ENCODE measurements around the gene GPR162. TPM values are rescaled to one million over a fixed set of nuclear protein-coding genes. Genes with fewer than 3 reads are reported as not detected.

Gene GPR162
- total RNA-seq (under 1 TPM in 1 of 2 donors, not detected in 1; 0.63 TPM), total RNA-seq (0 to 0.12 reads per million in 2 donors)

- H3K9me3 ChIP-seq (ENCODE audit: control insufficient read depth, low read length, poor library complexity, severe bottlenecking): no peaks in the 10 kb centered on the region
- Mint-ChIP-seq H3K4me3 (peak within 1 kb of the TSS; percentile 83), H3K27ac (no peak within 1 kb of the TSS), H3K36me3 (ENCODE audit: low read depth) (peaks cover 14% of the 10 kb centered on the region), H3K4me1 (peaks cover 24% of the 10 kb centered on the region), H3K27me3 (peaks cover 23% of the 10 kb centered on the region)
- DNase-seq (no peak), ATAC-seq (no peak)
Observed at GRCh38 chr12:6821591-6822425, at the start of gene GPR162. TSS of gene GPR162 (plus strand) at chr12:6821821. CDS start at chr12:6823899, 2,078 bp downstream.

DNA sequence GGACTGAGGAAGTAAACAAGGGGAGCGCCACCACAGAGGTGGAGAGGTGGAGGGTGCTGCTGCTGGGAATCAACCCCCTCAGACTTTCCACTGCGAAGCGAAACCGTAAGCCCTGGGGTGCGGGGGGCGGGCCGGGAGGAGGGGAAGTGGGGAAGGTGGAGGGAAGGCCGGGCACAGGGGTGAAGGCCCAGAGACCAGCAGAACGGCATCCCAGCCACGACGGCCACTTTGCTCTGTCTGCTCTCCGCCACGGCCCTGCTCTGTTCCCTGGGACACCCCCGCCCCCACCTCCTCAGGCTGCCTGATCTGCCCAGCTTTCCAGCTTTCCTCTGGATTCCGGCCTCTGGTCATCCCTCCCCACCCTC lies 49.3 kb upstream of the GPR162 start, which contains the start of gene LAG3:
TSS of gene LAG3 (plus strand) at position 190 of the 365 bp plus-strand sequence. CDS start 333 bp downstream, outside the sequence.
- Mint-ChIP-seq H3K36me3 (ENCODE audit: low read depth) (peaks cover 12% of the 10 kb centered on the region), H3K27ac (peak within 1 kb of the TSS; percentile 57), H3K4me3 (peak within 1 kb of the TSS; percentile 92), H3K27me3 (peaks cover 55% of the 10 kb centered on the region), H3K4me1 (peaks cover 34% of the 10 kb centered on the region)
- ATAC-seq (no peak), DNase-seq (no peak)
- no peaks in the 10 kb centered on the region for H3K9me3 ChIP-seq (ENCODE audit: control insufficient read depth, low read length, poor library complexity, severe bottlenecking)

GRCh38 chr12:6772726-6773589 lies 48.7 kb upstream of the GPR162 start:
- ATAC-seq: no peak
- H3K36me3 Mint-ChIP-seq (ENCODE audit: low read depth): peaks cover 9% of the 10 kb centered on the region
- no peak for DNase-seq
- H3K27ac Mint-ChIP-seq: no peak overlapping the region
- peaks cover 29% of the 10 kb centered on the region for H3K4me1 Mint-ChIP-seq
- H3K27me3 Mint-ChIP-seq: peaks cover 48% of the 10 kb centered on the region
- H3K4me3 Mint-ChIP-seq: peak overlapping the region; percentile 92
- H3K9me3 ChIP-seq (ENCODE audit: control insufficient read depth, low read length, poor library complexity, severe bottlenecking): no peaks in the 10 kb centered on the region

DNA sequence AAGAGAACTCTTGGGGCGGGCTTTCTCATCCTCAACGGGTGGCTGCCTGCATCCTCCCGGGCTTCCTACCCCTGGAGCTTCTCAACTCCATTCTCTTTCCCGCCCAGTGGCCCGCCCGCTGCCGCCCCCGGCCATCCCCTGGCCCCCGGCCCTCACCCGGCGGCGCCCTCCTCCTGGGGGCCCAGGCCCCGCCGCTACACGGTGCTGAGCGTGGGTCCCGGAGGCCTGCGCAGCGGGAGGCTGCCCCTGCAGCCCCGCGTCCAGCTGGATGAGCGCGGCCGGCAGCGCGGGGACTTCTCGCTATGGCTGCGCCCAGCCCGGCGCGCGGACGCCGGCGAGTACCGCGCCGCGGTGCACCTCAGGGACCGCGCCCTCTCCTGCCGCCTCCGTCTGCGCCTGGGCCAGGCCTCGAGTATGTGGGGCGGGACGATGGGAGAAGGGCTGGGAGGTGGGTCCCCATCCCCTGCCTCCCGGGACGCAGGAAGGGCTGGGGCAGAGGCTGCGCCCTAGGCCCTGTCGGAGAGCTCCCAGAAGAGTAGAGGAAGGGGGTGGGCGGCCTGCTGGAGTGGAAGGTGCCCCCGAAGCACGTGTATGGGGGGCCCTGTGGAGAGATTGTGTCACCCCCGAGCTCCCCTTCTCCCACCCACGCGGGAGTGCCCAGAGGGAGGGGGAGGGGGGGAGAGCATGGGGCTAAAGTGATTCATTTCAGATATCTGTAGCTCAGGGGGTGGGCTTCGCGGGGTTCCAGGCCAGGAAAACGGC lies 47.9 kb upstream of the GPR162 start:
- Mint-ChIP-seq H3K4me3 (peak overlapping the region; percentile 92), H3K27me3 (peaks cover 44% of the 10 kb centered on the region), H3K4me1 (peaks cover 34% of the 10 kb centered on the region), H3K27ac (peak overlapping the region; percentile 84), H3K36me3 (ENCODE audit: low read depth) (peaks cover 13% of the 10 kb centered on the region)
- DNase-seq (no peak), ATAC-seq (peak; percentile 45)
- no peaks in the 10 kb centered on the region for H3K9me3 ChIP-seq (ENCODE audit: control insufficient read depth, low read length, poor library complexity, severe bottlenecking)

GRCh38 chr12:6774499-6775062 lies 47.0 kb upstream of the GPR162 start:
- ATAC-seq (peak; percentile 48), DNase-seq (no peak)
- Mint-ChIP-seq H3K4me1 (peaks cover 39% of the 10 kb centered on the region), H3K36me3 (ENCODE audit: low read depth) (peaks cover 13% of the 10 kb centered on the region), H3K4me3 (peak overlapping the region; percentile 88), H3K27ac (peak overlapping the region; percentile 84), H3K27me3 (peaks cover 45% of the 10 kb centered on the region)
- H3K9me3 ChIP-seq (ENCODE audit: control insufficient read depth, low read length, poor library complexity, severe bottlenecking): no peaks in the 10 kb centered on the region

DNA sequence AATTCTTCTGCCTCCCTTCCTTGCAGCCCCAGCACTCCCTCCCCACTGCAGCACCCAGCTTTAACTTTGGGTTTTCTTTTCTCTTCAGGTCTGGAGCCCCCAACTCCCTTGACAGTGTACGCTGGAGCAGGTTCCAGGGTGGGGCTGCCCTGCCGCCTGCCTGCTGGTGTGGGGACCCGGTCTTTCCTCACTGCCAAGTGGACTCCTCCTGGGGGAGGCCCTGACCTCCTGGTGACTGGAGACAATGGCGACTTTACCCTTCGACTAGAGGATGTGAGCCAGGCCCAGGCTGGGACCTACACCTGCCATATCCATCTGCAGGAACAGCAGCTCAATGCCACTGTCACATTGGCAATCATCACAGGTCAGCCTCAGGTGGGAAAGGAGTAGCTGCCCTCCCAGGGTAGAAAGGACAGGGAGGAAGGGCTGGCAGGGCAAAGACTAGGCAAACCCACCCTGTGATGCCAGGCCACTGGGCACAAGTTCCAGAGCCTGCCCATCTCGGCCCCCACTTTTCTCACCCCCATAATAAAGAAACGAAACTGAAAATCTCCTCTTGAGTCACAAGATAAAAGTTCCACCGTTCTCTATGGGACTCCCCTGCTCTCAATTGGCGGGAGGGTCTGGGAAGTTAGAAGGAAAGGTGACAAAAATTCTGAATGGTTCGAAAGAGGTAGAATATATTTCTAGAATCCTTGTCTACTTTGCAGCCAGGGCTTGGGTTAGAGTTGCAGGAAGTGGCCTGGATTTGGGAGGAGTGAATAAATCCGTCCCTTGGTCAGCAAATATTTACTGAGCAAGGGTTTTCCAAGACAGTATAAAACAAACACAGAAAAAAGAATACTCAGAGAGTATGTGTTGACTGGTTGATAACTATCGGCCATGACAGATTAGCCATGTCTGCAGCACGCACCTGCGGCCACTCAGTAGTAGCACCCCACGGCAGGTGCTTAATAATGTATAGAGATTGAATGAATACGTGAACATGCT lies 46.1 kb upstream of the GPR162 start:
- H3K27ac Mint-ChIP-seq: peak overlapping the region; percentile 84
- H3K4me3 Mint-ChIP-seq: peak overlapping the region; percentile 88
- no peaks in the 10 kb centered on the region for H3K9me3 ChIP-seq (ENCODE audit: control insufficient read depth, low read length, poor library complexity, severe bottlenecking)
- DNase-seq: no peak
- no peak for ATAC-seq
- peaks cover 45% of the 10 kb centered on the region for H3K27me3 Mint-ChIP-seq
- H3K4me1 Mint-ChIP-seq: peaks cover 38% of the 10 kb centered on the region
- peaks cover 13% of the 10 kb centered on the region for H3K36me3 Mint-ChIP-seq (ENCODE audit: low read depth)

GRCh38 chr12:6777386-6777785 lies 44.2 kb upstream of the GPR162 start:
- no peak overlapping the region for H3K4me3 Mint-ChIP-seq
- DNase-seq (no peak), ATAC-seq (no peak)
- H3K4me1 Mint-ChIP-seq: peaks cover 27% of the 10 kb centered on the region
- peaks cover 32% of the 10 kb centered on the region for H3K27me3 Mint-ChIP-seq
- H3K9me3 ChIP-seq (ENCODE audit: control insufficient read depth, low read length, poor library complexity, severe bottlenecking): no peaks in the 10 kb centered on the region
- H3K36me3 Mint-ChIP-seq (ENCODE audit: low read depth): peaks cover 11% of the 10 kb centered on the region
- H3K27ac Mint-ChIP-seq: no peak overlapping the region

DNA sequence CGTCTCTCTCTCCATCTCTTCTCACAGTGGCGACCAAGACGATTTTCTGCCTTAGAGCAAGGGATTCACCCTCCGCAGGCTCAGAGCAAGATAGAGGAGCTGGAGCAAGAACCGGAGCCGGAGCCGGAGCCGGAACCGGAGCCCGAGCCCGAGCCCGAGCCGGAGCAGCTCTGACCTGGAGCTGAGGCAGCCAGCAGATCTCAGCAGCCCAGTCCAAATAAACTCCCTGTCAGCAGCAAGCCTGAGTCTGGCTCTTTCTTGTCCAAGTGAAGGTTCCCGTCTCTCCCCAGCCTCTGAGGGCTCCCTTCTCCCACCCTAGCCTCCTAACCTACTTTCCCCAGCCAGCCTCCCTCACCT lies 43.4 kb upstream of the GPR162 start:
- Mint-ChIP-seq H3K27ac (peak overlapping the region; percentile 77), H3K4me1 (peaks cover 25% of the 10 kb centered on the region), H3K27me3 (peaks cover 32% of the 10 kb centered on the region), H3K36me3 (ENCODE audit: low read depth) (peaks cover 11% of the 10 kb centered on the region), H3K4me3 (peak overlapping the region; percentile 96)
- DNase-seq (no peak), ATAC-seq (no peak)
- no peaks in the 10 kb centered on the region for H3K9me3 ChIP-seq (ENCODE audit: control insufficient read depth, low read length, poor library complexity, severe bottlenecking)

GRCh38 chr12:6778574-6779550 lies 42.8 kb upstream of the GPR162 start:
- ATAC-seq (peak; percentile 91), DNase-seq (peak; percentile 71 to 79 (median 78))
- Mint-ChIP-seq H3K4me1 (peaks cover 28% of the 10 kb centered on the region), H3K4me3 (peak overlapping the region; percentile 96), H3K27me3 (peaks cover 32% of the 10 kb centered on the region), H3K36me3 (ENCODE audit: low read depth) (peaks cover 11% of the 10 kb centered on the region), H3K27ac (peak overlapping the region; percentile 77)
- no peaks in the 10 kb centered on the region for H3K9me3 ChIP-seq (ENCODE audit: control insufficient read depth, low read length, poor library complexity, severe bottlenecking)

- Mint-ChIP-seq H3K4me3 (peak overlapping the region; percentile 96), H3K36me3 (ENCODE audit: low read depth) (peaks cover 7% of the 10 kb centered on the region), H3K27ac (peak overlapping the region; percentile 77), H3K27me3 (peaks cover 22% of the 10 kb centered on the region), H3K4me1 (peaks cover 25% of the 10 kb centered on the region)
- ATAC-seq (no peak), DNase-seq (no peak)
- H3K9me3 ChIP-seq (ENCODE audit: control insufficient read depth, low read length, poor library complexity, severe bottlenecking): no peaks in the 10 kb centered on the region
Observed at GRCh38 chr12:6779708-6780432, 41.8 kb upstream of the GPR162 start.
